ENCODE results near the gene ADAM12. TPM values are rescaled to one million over a fixed set of nuclear protein-coding genes. Genes with fewer than 3 reads are reported as not detected.
A peak's percentile ranks its signal among the peaks of the same experiment; 100 is the strongest.

ADAM12 gene
- total and polyA plus RNA-seq, 2 donors (not counting 1 experiment from before 2014, with no cell fraction given) = 21.0 to 56.9 TPM

DNA sequence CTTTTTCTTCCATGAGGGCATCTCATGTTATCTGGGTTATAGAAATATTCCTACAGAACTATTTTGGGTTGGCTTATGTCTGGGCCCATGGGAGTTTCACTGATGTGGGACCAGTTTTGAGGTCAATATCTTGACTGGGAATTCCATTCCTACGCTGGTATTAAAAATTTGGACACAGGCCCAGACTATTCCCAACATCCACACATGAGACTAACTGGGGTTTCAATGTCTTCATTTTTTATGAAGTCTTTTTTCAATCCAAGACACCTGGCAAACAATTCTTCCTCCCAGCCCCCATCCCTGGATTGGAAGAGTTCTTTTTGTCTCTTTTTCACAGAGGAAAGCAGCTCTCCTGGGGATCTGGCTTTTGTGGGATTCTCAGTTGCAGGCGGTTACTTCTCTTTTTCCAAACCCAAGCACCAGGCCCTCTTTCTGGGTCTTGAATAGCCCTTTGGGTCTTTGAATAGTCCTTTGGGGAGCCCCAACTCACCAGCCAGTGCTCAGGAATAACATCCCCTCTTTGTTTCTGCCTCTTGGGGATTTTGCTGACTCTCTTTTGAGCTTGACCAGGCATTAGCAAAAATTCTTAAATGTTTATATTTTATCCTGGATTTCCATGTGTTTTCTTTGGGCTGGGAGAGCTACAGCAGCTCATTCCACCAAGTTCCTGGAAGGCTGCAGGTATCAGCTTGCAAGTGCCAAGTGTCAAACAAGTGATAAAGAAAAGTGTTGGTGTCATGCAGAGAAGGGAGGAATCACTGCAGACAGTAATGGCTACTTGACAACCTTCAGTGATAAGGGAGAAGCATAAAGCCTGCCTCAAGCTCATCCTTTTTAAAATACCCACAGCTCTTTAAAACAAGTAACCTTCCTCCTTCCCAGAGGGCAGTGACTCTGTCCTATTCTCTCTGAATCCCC lies 234.3 kb downstream of the ADAM12 start:
- H2AFZ ChIP-seq (ENCODE audit: low read length) = no peak overlapping the region

DNA sequence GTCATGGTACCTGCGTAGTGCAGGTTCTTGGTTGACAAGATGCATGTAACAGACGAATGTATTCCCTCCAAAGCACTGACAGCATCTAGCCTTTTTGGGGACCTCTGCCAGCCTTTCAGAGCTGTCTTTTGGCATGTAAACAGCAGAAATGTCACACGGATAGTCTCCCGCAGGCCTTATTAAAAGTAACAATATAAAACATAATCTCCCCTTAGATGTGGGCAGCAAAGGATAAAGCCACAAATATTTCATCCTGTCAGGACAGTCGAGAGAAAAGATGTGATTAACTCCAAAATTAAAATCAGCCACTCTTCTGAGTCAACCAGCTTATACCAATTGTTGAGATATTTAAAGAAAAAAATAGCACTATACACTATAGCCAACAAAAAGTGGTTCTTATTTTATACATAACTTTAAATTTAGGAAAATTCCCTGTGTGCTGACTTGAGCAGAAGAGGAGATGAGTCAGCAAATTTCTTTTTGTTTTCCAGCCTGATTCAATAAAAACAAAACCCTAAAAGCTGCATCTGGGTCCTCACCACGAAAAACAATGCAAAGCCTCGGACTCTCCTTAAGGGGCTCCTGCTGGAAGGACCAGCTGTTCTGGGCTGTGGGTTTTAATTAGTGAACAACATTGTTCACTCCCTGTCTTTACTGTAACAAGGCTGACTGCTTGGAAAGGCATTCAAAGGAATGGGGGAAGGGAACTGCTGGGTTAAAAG lies 240.2 kb downstream of the ADAM12 start:
- H3K27me3 ChIP-seq (ENCODE audit: control insufficient read depth, insufficient read depth, low read length) = no peaks in the 10 kb centered on the region
- no peaks in the 10 kb centered on the region for H3K36me3 ChIP-seq (ENCODE audit: control insufficient read depth, insufficient read depth, low read length)
- H3K9me3 ChIP-seq (ENCODE audit: control insufficient read depth, insufficient read depth, low read depth, low read length) = no peaks in the 10 kb centered on the region
- no peak overlapping the region for H3K27ac ChIP-seq (ENCODE audit: insufficient read depth, low read length)
- H4K20me1 ChIP-seq (ENCODE audit: control insufficient read depth, extremely low read depth, insufficient read depth, low read length) = no peaks in the 10 kb centered on the region
- TF ChIP-seq EZH2 (IDR thresholded peaks at IDR 0.05; ENCODE audit: low read length, missing control alignments) = no peak
- TF ChIP-seq, protein P1, sequence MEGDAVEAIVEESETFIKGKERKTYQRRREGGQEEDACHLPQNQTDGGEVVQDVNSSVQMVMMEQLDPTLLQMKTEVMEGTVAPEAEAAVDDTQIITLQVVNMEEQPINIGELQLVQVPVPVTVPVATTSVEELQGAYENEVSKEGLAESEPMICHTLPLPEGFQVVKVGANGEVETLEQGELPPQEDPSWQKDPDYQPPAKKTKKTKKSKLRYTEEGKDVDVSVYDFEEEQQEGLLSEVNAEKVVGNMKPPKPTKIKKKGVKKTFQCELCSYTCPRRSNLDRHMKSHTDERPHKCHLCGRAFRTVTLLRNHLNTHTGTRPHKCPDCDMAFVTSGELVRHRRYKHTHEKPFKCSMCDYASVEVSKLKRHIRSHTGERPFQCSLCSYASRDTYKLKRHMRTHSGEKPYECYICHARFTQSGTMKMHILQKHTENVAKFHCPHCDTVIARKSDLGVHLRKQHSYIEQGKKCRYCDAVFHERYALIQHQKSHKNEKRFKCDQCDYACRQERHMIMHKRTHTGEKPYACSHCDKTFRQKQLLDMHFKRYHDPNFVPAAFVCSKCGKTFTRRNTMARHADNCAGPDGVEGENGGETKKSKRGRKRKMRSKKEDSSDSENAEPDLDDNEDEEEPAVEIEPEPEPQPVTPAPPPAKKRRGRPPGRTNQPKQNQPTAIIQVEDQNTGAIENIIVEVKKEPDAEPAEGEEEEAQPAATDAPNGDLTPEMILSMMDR (conservative IDR thresholded peaks at IDR 0.05 in 1 of 2, IDR thresholded peaks at IDR 0.05 in 1 of 2; ENCODE audit: low read depth in 1 of 2, low read length in 2 of 2) = no peak
- H3K79me2 ChIP-seq (ENCODE audit: control insufficient read depth, insufficient read depth, low read length) = no peaks in the 10 kb centered on the region
- H3K4me2 ChIP-seq (ENCODE audit: extremely low read depth, insufficient read depth, low read length) = peak overlapping the region; percentile 4
- peaks cover 4% of the 10 kb centered on the region for H3K4me1 ChIP-seq (ENCODE audit: control insufficient read depth, extremely low read depth, insufficient read depth, low read length)
- no peak overlapping the region for H3K9ac ChIP-seq (ENCODE audit: insufficient read depth, low read length)
- no peak overlapping the region for H2AFZ ChIP-seq (ENCODE audit: low read length)
- peak; percentile 50 to 91 for DNase-seq (ENCODE audit: low read depth in 2 of 2)
- no peak overlapping the region for H3K4me3 ChIP-seq (replicated peaks in 1 of 4; ENCODE audit: control extremely low read depth in 1 of 4, insufficient read depth in 1 of 4, low read depth in 3 of 4, low read length in 4 of 4)

More for the DNA sequence above, 234.3 kb downstream of the ADAM12 start:
- H3K9me3 ChIP-seq (ENCODE audit: control insufficient read depth, insufficient read depth, low read depth, low read length) = no peaks in the 10 kb centered on the region
- peak in 1 of 2 donors; percentile 87 for DNase-seq (ENCODE audit: low read depth in 2 of 2)
- H3K79me2 ChIP-seq (ENCODE audit: control insufficient read depth, insufficient read depth, low read length) = no peaks in the 10 kb centered on the region
- no peak overlapping the region for H3K4me2 ChIP-seq (ENCODE audit: extremely low read depth, insufficient read depth, low read length)
- TF ChIP-seq EZH2 (IDR thresholded peaks at IDR 0.05; ENCODE audit: low read length, missing control alignments) = no peak
- TF ChIP-seq, protein P1 (conservative IDR thresholded peaks at IDR 0.05 in 1 of 2, IDR thresholded peaks at IDR 0.05 in 1 of 2; ENCODE audit: low read depth in 1 of 2, low read length in 2 of 2) = no peak
- no peaks in the 10 kb centered on the region for H3K27me3 ChIP-seq (ENCODE audit: control insufficient read depth, insufficient read depth, low read length)
- H4K20me1 ChIP-seq (ENCODE audit: control insufficient read depth, extremely low read depth, insufficient read depth, low read length) = no peaks in the 10 kb centered on the region
- H3K4me3 ChIP-seq (replicated peaks in 1 of 4; ENCODE audit: control extremely low read depth in 1 of 4, insufficient read depth in 1 of 4, low read depth in 3 of 4, low read length in 4 of 4) = no peak overlapping the region
- no peaks in the 10 kb centered on the region for H3K4me1 ChIP-seq (ENCODE audit: control insufficient read depth, extremely low read depth, insufficient read depth, low read length)
- no peak overlapping the region for H3K27ac ChIP-seq (ENCODE audit: insufficient read depth, low read length)
- no peak overlapping the region for H3K9ac ChIP-seq (ENCODE audit: insufficient read depth, low read length)
- no peaks in the 10 kb centered on the region for H3K36me3 ChIP-seq (ENCODE audit: control insufficient read depth, insufficient read depth, low read length)

DNA sequence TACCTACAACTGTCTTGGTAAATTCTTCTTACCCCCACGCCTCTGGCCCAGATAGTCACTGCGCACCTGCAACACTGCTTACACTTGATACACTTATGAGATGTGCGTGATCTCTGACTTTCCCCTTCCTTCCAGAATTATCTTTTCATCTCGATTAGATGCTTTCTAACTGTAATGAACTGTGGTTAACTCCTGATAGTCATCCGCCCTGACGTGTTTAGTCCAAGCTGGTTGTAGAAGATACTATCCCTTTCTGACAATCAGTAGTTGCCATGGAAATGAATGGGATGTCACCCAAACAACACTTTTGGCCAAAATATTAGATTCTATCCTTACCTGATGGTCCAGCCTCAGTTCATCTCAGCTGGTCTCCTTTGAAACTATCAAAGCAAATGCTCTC lies 241.5 kb downstream of the ADAM12 start:
- H3K27ac ChIP-seq (ENCODE audit: insufficient read depth, low read length) = no peak overlapping the region

More for the DNA sequence above, 241.5 kb downstream of the ADAM12 start:
- peaks cover 4% of the 10 kb centered on the region for H3K4me1 ChIP-seq (ENCODE audit: control insufficient read depth, extremely low read depth, insufficient read depth, low read length)
- H3K4me3 ChIP-seq (replicated peaks in 1 of 4; ENCODE audit: control extremely low read depth in 1 of 4, insufficient read depth in 1 of 4, low read depth in 3 of 4, low read length in 4 of 4) = no peak overlapping the region
- H3K9me3 ChIP-seq (ENCODE audit: control insufficient read depth, insufficient read depth, low read depth, low read length) = no peaks in the 10 kb centered on the region
- H3K4me2 ChIP-seq (ENCODE audit: extremely low read depth, insufficient read depth, low read length) = no peak overlapping the region
- H3K9ac ChIP-seq (ENCODE audit: insufficient read depth, low read length) = no peak overlapping the region
- no peaks in the 10 kb centered on the region for H3K27me3 ChIP-seq (ENCODE audit: control insufficient read depth, insufficient read depth, low read length)
- no peaks in the 10 kb centered on the region for H3K79me2 ChIP-seq (ENCODE audit: control insufficient read depth, insufficient read depth, low read length)
- no peaks in the 10 kb centered on the region for H4K20me1 ChIP-seq (ENCODE audit: control insufficient read depth, extremely low read depth, insufficient read depth, low read length)
- TF ChIP-seq, protein P1 (conservative IDR thresholded peaks at IDR 0.05 in 1 of 2, IDR thresholded peaks at IDR 0.05 in 1 of 2; ENCODE audit: low read depth in 1 of 2, low read length in 2 of 2) = no peak
- TF ChIP-seq EZH2 (IDR thresholded peaks at IDR 0.05; ENCODE audit: low read length, missing control alignments) = no peak
- DNase-seq (ENCODE audit: low read depth in 2 of 2) = no peak
- no peak overlapping the region for H2AFZ ChIP-seq (ENCODE audit: low read length)
- H3K36me3 ChIP-seq (ENCODE audit: control insufficient read depth, insufficient read depth, low read length) = no peaks in the 10 kb centered on the region

All from fibroblast of lung (primary cell).